Activated T-helper 9 cell treated with anti-CD3 and anti-CD28 coated beads, Interleukin-2, amount 50 U/mL, for 16 hours (primary cell): ENCODE data around the gene CROCC2.

ENCODE experiments used
- DNase-seq: peaks from one replicate; pipeline ENCODE4 v3.0.0-alpha.2; 2020; ENCODE audit warnings: low read depth

The CROCC2 gene

DNA sequence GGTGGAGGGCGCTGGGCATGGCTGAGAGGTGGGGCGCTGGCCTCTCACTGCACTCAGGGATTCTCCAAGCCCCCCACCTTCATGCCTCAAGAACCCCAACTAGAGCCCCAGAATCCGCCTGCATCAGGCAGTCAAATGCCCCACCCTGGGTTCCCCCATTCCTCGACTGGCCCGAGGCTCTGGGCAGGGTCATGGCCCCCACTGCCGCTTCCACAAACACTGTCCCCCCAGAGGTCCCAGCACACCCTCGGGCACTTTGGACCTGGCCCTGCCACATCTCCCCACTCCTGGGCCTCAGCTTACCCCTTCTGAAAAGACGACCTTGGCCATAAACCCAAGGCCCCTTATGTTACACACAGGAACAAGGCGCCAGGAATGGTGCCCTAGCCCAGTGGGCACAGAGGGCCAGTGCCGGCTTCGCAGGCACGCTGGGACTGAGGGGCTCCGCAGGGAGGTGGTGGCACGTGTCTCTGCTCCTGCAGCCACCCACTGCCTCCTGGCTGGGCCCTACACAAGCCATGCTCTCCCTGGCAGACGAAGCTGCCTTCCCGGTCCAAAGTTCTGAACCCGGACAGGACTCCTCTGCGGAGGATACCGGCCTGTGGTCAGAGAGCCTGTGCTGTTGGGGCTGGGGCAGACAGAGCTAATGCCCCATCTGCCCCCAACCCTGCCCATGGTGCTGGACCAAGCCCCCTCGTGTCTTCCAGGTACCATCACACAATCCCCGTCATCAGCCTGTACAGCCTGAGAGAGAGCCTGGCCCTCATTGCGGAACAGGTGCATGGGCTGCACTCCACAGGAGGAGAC lies 30.7 kb upstream of the CROCC2 start:
- DNase-seq, result no peak

- DNase-seq, result no peak
These were observed 30.1 kb upstream of the CROCC2 start for GRCh38 chr2:240876035-240876474.

- no peak for DNase-seq
These were observed 29.5 kb upstream of the CROCC2 start for GRCh38 chr2:240876475-240877251.

GRCh38 chr2:240877460-240878340 lies 28.4 kb upstream of the CROCC2 start:
- DNase-seq, result no peak

DNA sequence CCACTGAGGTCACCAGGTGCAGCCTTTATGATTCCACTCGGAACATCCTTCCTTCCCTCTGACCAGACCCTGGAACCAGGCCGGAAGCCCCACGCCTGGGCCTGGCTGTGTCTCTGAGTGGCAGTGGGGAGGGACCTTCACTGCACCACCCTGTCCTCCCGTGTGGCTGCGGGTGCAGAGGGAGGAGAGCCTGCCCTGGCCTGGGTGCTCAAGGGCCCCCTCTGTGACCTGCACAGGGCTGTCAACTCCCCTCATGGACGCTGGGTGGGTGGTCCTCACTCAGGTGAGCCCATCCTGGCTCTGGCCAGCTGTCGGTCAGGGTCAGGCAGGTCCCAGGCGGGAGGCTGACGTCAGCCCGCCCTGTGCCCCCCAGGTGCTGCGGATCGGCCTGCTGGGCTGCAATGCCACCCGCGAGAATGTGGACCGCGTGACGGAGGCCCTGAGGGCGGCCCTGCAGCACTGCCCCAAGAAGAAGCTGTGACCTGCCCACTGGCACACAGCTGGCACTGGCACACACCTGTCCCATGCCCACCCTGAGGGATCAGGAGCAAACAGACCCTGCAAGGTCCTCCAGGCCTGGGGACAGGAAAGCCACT lies 27.7 kb upstream of the CROCC2 start:
- DNase-seq, result no peak

GRCh38 chr2:240879105-240879504 lies 27.0 kb upstream of the CROCC2 start:
- no peak for DNase-seq

GRCh38 chr2:240881913-240882312 lies 24.2 kb upstream of the CROCC2 start:
- DNase-seq, result no peak

DNA sequence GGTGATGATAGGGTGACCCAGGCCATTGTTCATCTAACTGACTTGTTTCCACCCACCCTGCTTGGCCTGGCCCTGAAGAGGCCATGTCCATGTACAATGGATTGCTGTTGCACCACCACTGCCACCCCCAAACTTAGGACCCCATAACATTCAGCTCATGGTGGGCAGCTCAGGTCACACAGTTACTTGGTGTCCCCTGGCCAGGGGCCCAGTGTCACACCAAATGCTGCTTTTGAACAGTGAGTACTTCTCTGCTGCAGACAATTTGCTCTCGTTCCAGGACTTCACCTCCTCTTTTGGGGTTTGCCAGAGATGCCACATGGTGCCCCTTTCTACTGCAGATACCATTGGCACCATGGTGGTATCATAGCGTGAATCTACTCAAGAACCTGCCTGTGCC lies 21.9 kb upstream of the CROCC2 start:
- DNase-seq, result no peak

- no peak for DNase-seq
These were observed 21.4 kb upstream of the CROCC2 start for GRCh38 chr2:240884745-240885144.

DNA sequence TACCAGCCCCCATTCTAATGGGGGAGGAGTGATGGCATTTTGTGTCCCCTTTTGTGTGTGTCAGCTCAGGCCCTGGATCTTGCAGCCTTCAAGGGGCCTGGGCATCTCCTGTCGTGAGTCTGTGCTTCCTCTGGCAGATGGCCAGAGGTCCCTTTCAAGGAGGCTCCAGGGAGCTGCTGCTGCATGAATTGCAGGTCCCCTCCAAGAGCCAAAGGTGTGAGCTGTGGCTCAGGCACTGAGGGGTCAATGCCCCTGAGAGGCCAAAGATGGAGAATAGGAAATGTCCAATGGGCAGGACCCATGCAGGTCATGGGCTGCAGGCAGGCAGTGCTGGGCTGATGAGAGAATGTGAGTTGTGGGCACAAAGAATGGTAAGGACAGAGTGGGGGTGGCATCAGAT lies 20.6 kb upstream of the CROCC2 start:
- no peak for DNase-seq

GRCh38 chr2:240886023-240886565 lies 20.0 kb upstream of the CROCC2 start:
- no peak for DNase-seq

- no peak for DNase-seq
These were observed 19.2 kb upstream of the CROCC2 start for GRCh38 chr2:240886678-240887609.

GRCh38 chr2:240887631-240888030 lies 18.5 kb upstream of the CROCC2 start:
- DNase-seq, result no peak

- no peak for DNase-seq
These were observed 17.8 kb upstream of the CROCC2 start for GRCh38 chr2:240888130-240888889.

DNA sequence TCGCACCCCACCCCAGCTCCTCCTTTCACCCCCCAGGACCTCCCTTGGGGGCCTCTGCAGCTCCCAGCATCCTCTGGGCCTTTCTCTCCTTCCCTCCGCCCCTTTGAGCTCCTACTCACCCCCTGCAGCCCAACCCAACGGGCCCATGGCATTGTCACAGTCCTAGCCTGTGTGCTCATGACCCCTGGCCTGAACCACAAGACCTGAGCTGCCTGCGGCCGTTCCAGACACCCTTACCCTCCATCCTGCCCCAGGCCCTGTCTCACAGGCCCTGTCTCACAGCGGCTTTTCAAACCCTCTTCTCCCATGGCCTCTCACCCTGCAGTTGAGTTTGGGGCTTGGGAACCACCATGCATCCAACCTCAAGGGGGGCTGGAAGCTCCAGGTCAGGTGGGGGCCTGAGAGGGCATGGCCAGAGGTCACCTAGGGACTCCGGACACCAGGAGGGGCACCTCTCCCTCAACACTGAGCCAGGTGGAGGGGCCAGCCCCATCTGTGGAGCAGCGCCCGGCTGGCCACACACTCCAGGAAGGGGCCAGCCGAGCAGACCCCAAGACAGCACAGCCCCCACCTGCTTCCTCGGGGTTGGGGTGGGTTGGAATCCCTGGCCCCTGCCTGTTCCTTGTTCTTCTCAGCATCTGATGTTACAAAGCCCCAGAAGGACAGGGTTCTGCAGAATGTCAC lies 17.1 kb upstream of the CROCC2 start:
- DNase-seq, result no peak

DNA sequence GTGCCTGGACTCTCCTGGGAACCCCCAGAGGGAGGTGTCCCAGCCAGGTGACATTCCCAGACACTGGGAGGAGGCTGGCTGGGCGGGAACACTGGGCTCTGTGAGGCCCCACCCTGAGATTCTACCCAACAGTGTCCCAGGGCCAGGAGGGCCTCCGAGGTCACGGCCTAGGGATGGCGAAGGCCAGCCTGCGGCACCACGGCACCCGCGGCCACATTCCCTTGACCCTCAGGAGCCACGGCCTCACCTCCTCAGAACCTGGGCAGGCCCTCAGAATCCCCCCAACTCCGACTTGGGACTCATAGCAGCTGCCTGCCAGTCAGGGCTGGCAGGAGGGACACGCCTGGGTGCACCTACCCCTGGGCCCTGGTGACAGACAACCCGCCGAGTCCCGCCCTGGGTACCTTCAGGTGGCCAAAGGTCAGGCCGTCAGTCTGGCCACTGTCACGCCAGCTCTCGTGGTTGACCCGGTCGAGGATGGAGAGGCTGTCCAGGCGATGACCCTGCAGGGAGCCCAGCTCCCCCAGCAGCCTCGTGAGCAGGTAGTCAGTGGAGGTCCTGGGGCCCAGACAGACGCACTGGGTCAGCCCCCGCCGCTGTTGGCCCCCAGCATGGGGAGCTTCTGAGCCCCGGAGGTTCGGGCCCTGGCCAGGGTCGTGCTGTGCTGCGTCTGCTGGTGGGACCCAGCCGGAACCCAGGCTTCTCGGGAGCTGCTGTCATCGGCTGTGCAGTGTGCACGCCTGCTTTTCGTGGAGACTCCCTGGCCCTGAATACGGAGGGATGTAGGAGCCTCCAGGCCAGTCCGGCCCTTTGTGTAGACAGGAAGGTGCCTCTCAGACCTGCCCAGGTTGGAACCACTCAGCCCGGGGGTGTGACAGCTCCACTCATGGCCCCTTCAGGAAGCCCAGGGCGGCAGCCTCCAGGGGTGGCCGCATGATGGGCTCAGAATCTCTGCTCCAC lies 16.3 kb upstream of the CROCC2 start:
- no peak for DNase-seq

DNA sequence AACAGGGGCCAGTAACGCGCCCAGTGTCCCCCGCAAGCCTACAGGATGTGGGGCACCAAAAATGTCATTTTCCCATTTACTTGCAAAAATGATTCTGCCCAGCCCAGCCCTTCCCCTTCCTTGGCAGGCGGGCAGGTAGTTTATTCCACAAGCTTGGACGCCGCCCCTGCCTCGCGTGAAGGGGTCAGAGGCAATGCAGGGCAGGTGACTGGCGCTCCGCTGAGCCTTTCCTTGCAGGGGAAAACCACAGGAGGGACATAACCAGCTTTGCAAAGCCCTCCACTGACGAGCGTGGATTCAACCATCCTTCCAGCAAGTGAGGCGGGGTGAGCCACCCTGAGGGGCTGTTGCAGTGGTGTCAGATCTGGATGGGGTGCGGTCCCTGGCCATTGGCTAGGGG lies 15.4 kb upstream of the CROCC2 start:
- no peak for DNase-seq
